ENCODE measurements around the gene OR6X1.

GRCh38 chr11:123718063-123718462 lies 36.3 kb downstream of the OR6X1 start:
- no peak for TF ChIP-seq CTCF (IDR thresholded peaks at IDR 0.05; ENCODE audit: low read depth, low read length)
- TF ChIP-seq EZH2phosphoT487 (IDR thresholded peaks at IDR 0.05; ENCODE audit: low read depth): no peak

All from OCI-LY3 (cell line).